HG02973 (cell line): ENCODE data around the gene SCUBE1.

ENCODE experiments used
- ATAC-seq: cut with Tn5 transposase; IDR thresholded peaks from one replicate; pipeline ENCODE4 v1.9.1; 2021; ENCODE audit warnings: moderate library complexity; ENCODE audit not compliant: unreplicated experiment

Gene SCUBE1

GRCh38 chr22:43304831-43305590 is 38.2 kb downstream of the SCUBE1 start:
- no peak for ATAC-seq

- ATAC-seq, result no peak
Observed at GRCh38 chr22:43303751-43304150, 39.4 kb downstream of the SCUBE1 start.

- no peak for ATAC-seq
Observed at GRCh38 chr22:43303166-43303565, 40.0 kb downstream of the SCUBE1 start.

- no peak for ATAC-seq
Observed at GRCh38 chr22:43302531-43303041, 40.6 kb downstream of the SCUBE1 start.

GRCh38 chr22:43301866-43302265 is 41.3 kb downstream of the SCUBE1 start:
- no peak for ATAC-seq

GRCh38 chr22:43300891-43301676 is 42.1 kb downstream of the SCUBE1 start:
- ATAC-seq, result no peak

- no peak for ATAC-seq
Observed at GRCh38 chr22:43299736-43300135, 43.4 kb downstream of the SCUBE1 start.

GRCh38 chr22:43298062-43298801 is 44.9 kb downstream of the SCUBE1 start:
- no peak for ATAC-seq

GRCh38 chr22:43297270-43298061 is 45.7 kb downstream of the SCUBE1 start:
- ATAC-seq, result no peak

- ATAC-seq, result no peak
Observed at GRCh38 chr22:43296276-43296902, 46.8 kb downstream of the SCUBE1 start.

GRCh38 chr22:43295660-43296059 is 47.5 kb downstream of the SCUBE1 start:
- no peak for ATAC-seq

GRCh38 chr22:43295173-43295572 is 48.0 kb downstream of the SCUBE1 start:
- ATAC-seq, result no peak

- no peak for ATAC-seq
Observed at GRCh38 chr22:43293655-43294392, 49.3 kb downstream of the SCUBE1 start.

GRCh38 chr22:43293259-43293654 is 49.9 kb downstream of the SCUBE1 start:
- no peak for ATAC-seq

- no peak for ATAC-seq
Observed at GRCh38 chr22:43292630-43293018, 50.5 kb downstream of the SCUBE1 start.

GRCh38 chr22:43291381-43291780 is 51.8 kb downstream of the SCUBE1 start:
- ATAC-seq, result no peak

GRCh38 chr22:43289976-43290721 is 53.0 kb downstream of the SCUBE1 start:
- ATAC-seq, result no peak

- ATAC-seq, result no peak
Observed at GRCh38 chr22:43289531-43289963, 53.6 kb downstream of the SCUBE1 start.
